Neuron (in vitro differentiated cells): ENCODE measurements around the gene GFER.

Experiments
- H2AFZ ChIP-seq: one replicate; pipeline ENCODE4 v1.6.1; 2013; ENCODE audit warnings: low read depth, mild to moderate bottlenecking, inconsistent platforms, low read length, moderate library complexity
- H3K27me3 ChIP-seq: one replicate; pipeline ENCODE4 v1.6.1; 2013; ENCODE audit warnings: low read length; ENCODE audit not compliant: insufficient read depth
- H3K36me3 ChIP-seq: one replicate; pipeline ENCODE4 v1.6.1; 2013; ENCODE audit warnings: low read length; ENCODE audit not compliant: insufficient read depth
- H3K4me1 ChIP-seq: one replicate; pipeline ENCODE4 v1.6.1; 2013; ENCODE audit warnings: low read length; ENCODE audit not compliant: insufficient read depth
- H3K4me3 ChIP-seq: 2 replicates; pipeline ENCODE4 v1.5.1; 2013; ENCODE audit warnings: mild to moderate bottlenecking, low read length, moderate library complexity
- H3K9me3 ChIP-seq: one replicate; pipeline ENCODE4 v1.6.1; 2013; ENCODE audit warnings: low read length

Gene GFER

GRCh38 chr16:2036200-2036966 lies 52.4 kb downstream of the GFER start:
- no peaks in the 10 kb centered on the region for H3K9me3 ChIP-seq
- H3K4me3 ChIP-seq, result no peak overlapping the region
- H3K4me1 ChIP-seq, result peaks cover 14% of the 10 kb centered on the region
- no peak overlapping the region for H2AFZ ChIP-seq
- no peaks in the 10 kb centered on the region for H3K27me3 ChIP-seq
- H3K36me3 ChIP-seq, result no peaks in the 10 kb centered on the region

- Histone ChIP-seq H2AFZ (no peak overlapping the region), H3K27me3 (no peaks in the 10 kb centered on the region)
These were observed 53.1 kb downstream of the GFER start for GRCh38 chr16:2037115-2037514.

More at GRCh38 chr16:2037115-2037514, 53.1 kb downstream of the GFER start:
- Histone ChIP-seq H3K9me3 (no peaks in the 10 kb centered on the region), H3K36me3 (no peaks in the 10 kb centered on the region), H3K4me1 (peaks cover 14% of the 10 kb centered on the region), H3K4me3 (no peak overlapping the region)
